Measurements from ENCODE around the gene BUB3. TPM values are rescaled to one million over a fixed set of nuclear protein-coding genes. Genes with fewer than 3 reads are reported as not detected.

BUB3 gene
- polyA plus RNA-seq, 2 of the 4 experiments (the other 2 are of a cell fraction), result 216 to 229 TPM

- FAIRE-seq (no peak), ATAC-seq (no peak; a peak in 1 of 6 replicates), DNase-seq (ENCODE audit: low read depth in 1 of 2, low spot score in 1 of 2) (no peak)
- ChIA-PET POLR2A (no interaction called here), CTCF (interaction anchor here (1.8 kb wide), 1 partner anchor 178 kb away, joined by 4 read pairs; no protein-coding TSS in a partner anchor)
- Histone ChIP-seq H3K4me2 (no peak overlapping the region), H3K9me3 (no peaks in the 10 kb centered on the region), H3K4me1 (peaks cover 17% of the 10 kb centered on the region), H3K27ac (peak overlapping the region in 1 of 2 experiments; percentile 48; a peak in 2 of 6 replicates), H3K4me3 (no peak overlapping the region)
- TF ChIP-seq HMGXB4 (CRISPR knock-in tag; IDR thresholded peaks at IDR 0.05; ENCODE audit: borderline replicate concordance) (no peak), NPAS2 (CRISPR knock-in tag; IDR thresholded peaks at IDR 0.05; ENCODE audit: borderline replicate concordance) (no peak), BCL3 (IDR thresholded peaks at IDR 0.05) (no peak), ELK1 (IDR thresholded peaks at IDR 0.05; ENCODE audit: low read depth, low read length) (no peak), POLR2AphosphoS2 (conservative IDR thresholded peaks at IDR 0.05; ENCODE audit: low read length) (no peak), FOSB (CRISPR knock-in tag; IDR thresholded peaks at IDR 0.05) (no peak), PHF8 (IDR thresholded peaks at IDR 0.05; ENCODE audit: borderline replicate concordance, low read depth) (no peak), HOXB5 (CRISPR knock-in tag; IDR thresholded peaks at IDR 0.05) (no peak), TP53 (CRISPR knock-in tag; IDR thresholded peaks at IDR 0.05) (no peak), POLR2A (IDR thresholded peaks at IDR 0.05; ENCODE audit: low read length) (no peak), FOSL2 (IDR thresholded peaks at IDR 0.05) (no peak), FOSL2 (CRISPR knock-in tag; IDR thresholded peaks at IDR 0.05) (no peak), CTCF (IDR thresholded peaks at IDR 0.05) (no peak), SMC3 (IDR thresholded peaks at IDR 0.05) (no peak), RFX5 (IDR thresholded peaks at IDR 0.05) (no peak)
- WGBS (ENCODE audit: missing lambda C conversion rate), result 89% methylated on average over 8 of the region's 8 CpGs
Observed at GRCh38 chr10:123202506-123202905, 48.3 kb downstream of the BUB3 start.

- H3K4me1 ChIP-seq, result peaks cover 17% of the 10 kb centered on the region
- CTCF ChIA-PET, result interaction anchor here (0.8 to 1.8 kb wide), 2 partner anchors 146 to 177 kb away, joined by 4 read pairs; no protein-coding TSS in a partner anchor
- FAIRE-seq, result no peak
- peak overlapping the region; percentile 48 to 51; a peak in 4 of 6 replicates for H3K27ac ChIP-seq
- peak overlapping the region; percentile 58 for H3K4me2 ChIP-seq
- H3K9me3 ChIP-seq, result peaks cover 8% of the 10 kb centered on the region; the same call in 1 of the 3 replicates
- POLR2A ChIA-PET, result interaction anchor here (0.6 kb wide), 1 partner anchor 47 kb away, joined by 3 read pairs; no protein-coding TSS in a partner anchor
- DNase-seq (ENCODE audit: low read depth in 1 of 2, low spot score in 1 of 2), result peak; percentile 8 to 67
- H3K4me3 ChIP-seq, result no peak overlapping the region
- WGBS (ENCODE audit: missing lambda C conversion rate), result 42% methylated on average over 5 of the region's 6 CpGs
- ATAC-seq, result peak; percentile 92 to 93
- TF ChIP-seq PHF8 (IDR thresholded peaks at IDR 0.05; ENCODE audit: borderline replicate concordance, low read depth) (no peak), E2F6 (IDR thresholded peaks at IDR 0.05; ENCODE audit: borderline replicate concordance, low read depth) (no peak), CBX8 (IDR thresholded peaks at IDR 0.05) (no peak), RNF2 (IDR thresholded peaks at IDR 0.05; ENCODE audit: borderline replicate concordance, low read depth) (no peak), NR3C1 (IDR thresholded peaks at IDR 0.05) (no peak), MYC (IDR thresholded peaks at IDR 0.05; ENCODE audit: borderline replicate concordance, low read length) (no peak), FOSL2 (IDR thresholded peaks at IDR 0.05) (0 out of 2 replicates have a peak, but pooled peaks have one; percentile 15), FOSL2 (CRISPR knock-in tag; IDR thresholded peaks at IDR 0.05) (peak; percentile 61), EHMT2 (IDR thresholded peaks at IDR 0.05; ENCODE audit: low read depth) (no peak), JUNB (IDR thresholded peaks at IDR 0.05) (peak; percentile 41; the same call in 1 of the 2 replicates), KDM5A (IDR thresholded peaks at IDR 0.05) (no peak), TFCP2L1 (CRISPR knock-in tag; IDR thresholded peaks at IDR 0.05) (no peak), CTCF (IDR thresholded peaks at IDR 0.05) (no peak), HOXA7 (CRISPR knock-in tag; IDR thresholded peaks at IDR 0.05) (no peak), KDM1A (IDR thresholded peaks at IDR 0.05; ENCODE audit: low read depth) (0 out of 2 replicates have a peak, but pooled peaks have one; percentile 61), RARB (CRISPR knock-in tag; IDR thresholded peaks at IDR 0.05) (no peak)
Observed at GRCh38 chr10:123203393-123204126, 49.4 kb downstream of the BUB3 start.
